ENCODE measurements around the gene GPHB5. TPM values are rescaled to one million over a fixed set of nuclear protein-coding genes. Genes with fewer than 3 reads are reported as not detected.
"Not testable (repeated sequence)": the region's sequence is repeated elsewhere in the genome, so short reads cannot be mapped to it uniquely, and the experiment has no call there.

Gene GPHB5
- total RNA-seq, 1 donor: not detected

DNA sequence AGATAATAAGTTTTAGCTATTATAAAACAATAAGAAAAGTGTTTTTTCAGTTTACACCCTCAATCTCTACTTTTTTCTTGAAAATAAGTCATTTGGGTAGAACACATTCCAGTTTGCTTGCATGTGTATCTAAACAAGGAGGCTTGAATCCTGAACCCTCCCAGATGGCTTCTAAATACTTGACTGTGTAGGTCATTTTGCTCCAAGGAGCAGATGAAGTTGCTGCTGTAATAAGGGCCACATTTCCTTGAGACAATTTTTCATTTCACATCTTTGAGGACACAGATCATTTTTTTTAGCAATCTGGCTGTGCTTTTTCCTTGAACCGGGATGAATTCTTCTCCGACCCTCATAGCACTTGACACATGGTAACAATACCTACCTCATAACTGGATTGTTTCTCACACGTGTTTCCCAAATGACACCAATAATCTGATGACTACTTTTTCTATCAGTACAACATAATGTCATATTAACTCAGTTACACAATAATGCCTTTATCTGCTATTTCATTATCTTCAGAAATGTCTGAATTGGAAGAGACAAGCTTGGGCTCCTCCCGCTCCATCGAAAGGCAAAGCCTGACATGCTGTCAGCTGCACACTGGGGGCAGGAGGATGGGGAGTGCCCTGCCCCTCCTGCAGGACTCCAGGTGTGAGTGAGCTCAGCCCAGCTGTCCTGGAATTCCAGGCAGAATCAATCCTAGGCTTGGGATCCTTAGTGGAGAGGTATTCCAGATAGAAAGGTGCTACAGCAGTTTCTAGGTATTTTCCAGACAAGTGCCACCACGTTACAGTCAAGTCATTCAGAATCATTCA lies 30.9 kb downstream of the GPHB5 start:
- Histone ChIP-seq H3K27me3 (ENCODE audit: insufficient read depth, low read length) (no peaks in the 10 kb centered on the region), H3K4me3 (ENCODE audit: insufficient read depth, low read length) (no peak overlapping the region), H3K27ac (ENCODE audit: low read depth, low read length) (no peak overlapping the region), H2AFZ (ENCODE audit: low read length) (no peak overlapping the region), H3K9me3 (ENCODE audit: low read depth, low read length) (no peaks in the 10 kb centered on the region), H3K4me1 (ENCODE audit: insufficient read depth, low read length) (no peaks in the 10 kb centered on the region), H3K4me2 (ENCODE audit: insufficient read depth, low read length) (no peak overlapping the region), H3K79me2 (ENCODE audit: insufficient read depth, low read length) (no peaks in the 10 kb centered on the region), H4K20me1 (ENCODE audit: insufficient read depth, low read length) (no peaks in the 10 kb centered on the region), H3K36me3 (ENCODE audit: insufficient read depth, low read length) (no peaks in the 10 kb centered on the region)
- TF ChIP-seq, protein P1, sequence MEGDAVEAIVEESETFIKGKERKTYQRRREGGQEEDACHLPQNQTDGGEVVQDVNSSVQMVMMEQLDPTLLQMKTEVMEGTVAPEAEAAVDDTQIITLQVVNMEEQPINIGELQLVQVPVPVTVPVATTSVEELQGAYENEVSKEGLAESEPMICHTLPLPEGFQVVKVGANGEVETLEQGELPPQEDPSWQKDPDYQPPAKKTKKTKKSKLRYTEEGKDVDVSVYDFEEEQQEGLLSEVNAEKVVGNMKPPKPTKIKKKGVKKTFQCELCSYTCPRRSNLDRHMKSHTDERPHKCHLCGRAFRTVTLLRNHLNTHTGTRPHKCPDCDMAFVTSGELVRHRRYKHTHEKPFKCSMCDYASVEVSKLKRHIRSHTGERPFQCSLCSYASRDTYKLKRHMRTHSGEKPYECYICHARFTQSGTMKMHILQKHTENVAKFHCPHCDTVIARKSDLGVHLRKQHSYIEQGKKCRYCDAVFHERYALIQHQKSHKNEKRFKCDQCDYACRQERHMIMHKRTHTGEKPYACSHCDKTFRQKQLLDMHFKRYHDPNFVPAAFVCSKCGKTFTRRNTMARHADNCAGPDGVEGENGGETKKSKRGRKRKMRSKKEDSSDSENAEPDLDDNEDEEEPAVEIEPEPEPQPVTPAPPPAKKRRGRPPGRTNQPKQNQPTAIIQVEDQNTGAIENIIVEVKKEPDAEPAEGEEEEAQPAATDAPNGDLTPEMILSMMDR (IDR thresholded peaks at IDR 0.05; ENCODE audit: extremely low read depth, low read depth, low read length): no peak
- no peak for DNase-seq (ENCODE audit: insufficient read length, low spot score, missing footprints)

DNA sequence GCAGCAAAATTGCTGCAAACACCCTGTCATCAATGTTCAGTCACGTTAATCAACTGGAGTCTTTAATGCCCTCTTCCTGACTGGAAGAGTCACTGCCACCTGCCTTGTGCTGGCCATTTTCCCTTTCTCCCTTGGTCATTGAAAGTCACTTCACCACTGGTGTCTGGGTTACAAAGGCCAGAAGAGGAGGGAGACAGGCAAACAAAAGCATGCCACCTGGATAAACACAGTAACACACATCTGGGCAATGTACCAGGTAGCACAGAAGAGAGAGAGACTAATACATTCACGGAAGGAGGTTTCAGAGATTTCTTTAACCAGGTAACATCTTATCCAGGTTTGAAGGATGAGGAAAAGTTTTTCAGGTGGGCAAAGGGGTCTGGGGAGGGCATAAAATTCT lies 32.7 kb downstream of the GPHB5 start:
- no peak overlapping the region for H2AFZ ChIP-seq (ENCODE audit: low read length)
- TF ChIP-seq, protein P1 (IDR thresholded peaks at IDR 0.05; ENCODE audit: extremely low read depth, low read depth, low read length): no peak
- no peaks in the 10 kb centered on the region for H3K4me1 ChIP-seq (ENCODE audit: insufficient read depth, low read length)
- no peak overlapping the region for H3K4me3 ChIP-seq (ENCODE audit: insufficient read depth, low read length)
- no peaks in the 10 kb centered on the region for H3K79me2 ChIP-seq (ENCODE audit: insufficient read depth, low read length)
- no peak overlapping the region for H3K4me2 ChIP-seq (ENCODE audit: insufficient read depth, low read length)
- H3K9me3 ChIP-seq (ENCODE audit: low read depth, low read length): no peaks in the 10 kb centered on the region
- no peaks in the 10 kb centered on the region for H3K27me3 ChIP-seq (ENCODE audit: insufficient read depth, low read length)
- no peaks in the 10 kb centered on the region for H4K20me1 ChIP-seq (ENCODE audit: insufficient read depth, low read length)
- no peak for DNase-seq (ENCODE audit: insufficient read length, low spot score, missing footprints)
- no peak overlapping the region for H3K27ac ChIP-seq (ENCODE audit: low read depth, low read length)
- no peaks in the 10 kb centered on the region for H3K36me3 ChIP-seq (ENCODE audit: insufficient read depth, low read length)

DNA sequence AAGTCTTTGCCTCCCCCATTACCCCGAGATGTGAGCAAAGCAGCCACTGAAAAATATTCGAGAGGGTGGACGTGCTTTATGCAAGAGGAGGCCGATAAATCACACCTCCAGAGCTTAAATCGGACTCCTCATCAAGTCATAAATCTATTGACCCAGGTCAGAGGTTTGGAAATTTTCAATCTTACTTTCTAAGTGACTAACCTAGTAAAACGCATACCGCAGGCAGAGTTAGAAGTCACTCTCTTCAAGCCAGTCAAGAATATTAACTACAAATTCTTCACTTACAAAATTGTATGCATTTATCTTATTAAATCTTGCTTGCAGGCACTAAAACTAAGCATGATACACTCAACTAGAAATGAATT lies 34.9 kb downstream of the GPHB5 start:
- Histone ChIP-seq H3K27ac (ENCODE audit: low read depth, low read length) (no peak overlapping the region), H3K4me2 (ENCODE audit: insufficient read depth, low read length) (no peak overlapping the region), H4K20me1 (ENCODE audit: insufficient read depth, low read length) (no peaks in the 10 kb centered on the region), H3K27me3 (ENCODE audit: insufficient read depth, low read length) (no peaks in the 10 kb centered on the region), H2AFZ (ENCODE audit: low read length) (no peak overlapping the region), H3K9me3 (ENCODE audit: low read depth, low read length) (no peaks in the 10 kb centered on the region), H3K79me2 (ENCODE audit: insufficient read depth, low read length) (no peaks in the 10 kb centered on the region), H3K4me1 (ENCODE audit: insufficient read depth, low read length) (no peaks in the 10 kb centered on the region), H3K36me3 (ENCODE audit: insufficient read depth, low read length) (no peaks in the 10 kb centered on the region), H3K4me3 (ENCODE audit: insufficient read depth, low read length) (no peak overlapping the region)
- TF ChIP-seq, protein P1 (IDR thresholded peaks at IDR 0.05; ENCODE audit: extremely low read depth, low read depth, low read length): no peak
- DNase-seq (ENCODE audit: insufficient read length, low spot score, missing footprints): no peak

DNA sequence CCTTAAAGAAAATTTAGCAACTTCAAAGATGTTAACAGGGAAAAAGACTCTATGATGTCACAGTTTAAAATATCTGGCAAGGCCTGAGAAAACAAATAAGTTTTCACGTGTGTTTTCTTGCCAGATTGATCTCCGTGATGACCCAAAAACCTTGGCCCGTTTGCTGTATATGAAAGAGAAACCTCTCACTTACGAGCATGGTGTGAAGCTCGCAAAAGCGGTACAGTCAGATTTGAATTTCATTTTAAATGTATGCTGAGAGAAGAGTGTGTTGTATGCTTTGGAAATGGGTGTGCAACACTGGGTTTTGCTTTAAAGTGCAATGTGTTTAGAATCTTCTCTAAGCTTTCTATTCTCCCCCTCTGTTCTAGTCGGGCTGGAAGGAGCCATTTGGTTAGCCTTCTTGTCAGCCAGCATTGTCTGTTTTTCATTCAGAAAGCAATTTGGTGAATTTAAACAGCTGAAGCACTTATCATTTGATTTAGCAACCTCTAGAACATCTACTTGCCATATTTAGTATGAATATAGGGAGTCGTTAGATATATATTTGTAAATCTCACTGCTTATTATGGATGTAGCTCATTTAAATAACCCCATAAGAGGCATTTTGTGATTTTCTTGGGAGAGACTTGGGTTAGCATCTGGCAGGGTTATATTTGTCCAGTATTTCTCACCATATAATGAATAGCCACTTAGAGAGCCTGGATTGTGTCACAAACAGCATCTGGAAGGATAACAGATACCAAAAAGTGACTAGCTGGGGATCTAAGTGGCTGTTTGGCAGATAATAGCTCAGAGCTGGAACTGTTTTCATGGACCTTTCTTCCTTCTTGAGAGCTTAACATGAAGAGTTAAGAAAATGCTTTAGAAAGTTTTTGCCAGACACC lies 35.5 kb downstream of the GPHB5 start:
- Histone ChIP-seq H3K4me1 (ENCODE audit: insufficient read depth, low read length) (no peaks in the 10 kb centered on the region), H3K36me3 (ENCODE audit: insufficient read depth, low read length) (no peaks in the 10 kb centered on the region), H3K9me3 (ENCODE audit: low read depth, low read length) (no peaks in the 10 kb centered on the region), H3K4me3 (ENCODE audit: insufficient read depth, low read length) (no peak overlapping the region), H4K20me1 (ENCODE audit: insufficient read depth, low read length) (no peaks in the 10 kb centered on the region), H3K4me2 (ENCODE audit: insufficient read depth, low read length) (no peak overlapping the region), H3K27ac (ENCODE audit: low read depth, low read length) (no peak overlapping the region), H3K79me2 (ENCODE audit: insufficient read depth, low read length) (no peaks in the 10 kb centered on the region), H3K27me3 (ENCODE audit: insufficient read depth, low read length) (no peaks in the 10 kb centered on the region), H2AFZ (ENCODE audit: low read length) (no peak overlapping the region)
- TF ChIP-seq, protein P1 (IDR thresholded peaks at IDR 0.05; ENCODE audit: extremely low read depth, low read depth, low read length): no peak
- DNase-seq (ENCODE audit: insufficient read length, low spot score, missing footprints): no peak

DNA sequence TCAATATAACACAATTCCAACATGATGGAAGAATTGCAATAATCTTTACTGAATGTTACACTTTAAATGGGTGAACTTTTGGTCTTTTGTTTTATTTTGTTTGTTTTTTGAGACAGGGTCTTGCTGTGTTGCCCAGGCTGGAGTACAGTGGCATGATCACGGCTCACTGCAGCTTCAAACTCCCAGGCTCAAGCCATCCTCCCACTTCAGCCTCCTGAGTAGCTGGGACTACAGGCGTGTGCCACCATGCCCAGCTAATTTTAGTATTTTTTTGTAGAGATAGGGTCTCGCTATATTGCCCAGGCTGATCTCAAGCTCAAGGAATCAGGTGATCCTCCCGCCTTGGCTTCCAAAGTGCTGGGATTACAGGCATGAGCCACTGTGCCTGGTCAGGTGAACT lies 38.8 kb downstream of the GPHB5 start:
- H3K9me3 ChIP-seq (ENCODE audit: low read depth, low read length); DNase-seq (ENCODE audit: insufficient read length, low spot score, missing footprints); H3K36me3 ChIP-seq (ENCODE audit: insufficient read depth, low read length); H4K20me1 ChIP-seq (ENCODE audit: insufficient read depth, low read length); H3K79me2 ChIP-seq (ENCODE audit: insufficient read depth, low read length); H3K27me3 ChIP-seq (ENCODE audit: insufficient read depth, low read length); H3K4me1 ChIP-seq (ENCODE audit: insufficient read depth, low read length); H3K4me3 ChIP-seq (ENCODE audit: insufficient read depth, low read length); H3K27ac ChIP-seq (ENCODE audit: low read depth, low read length); H2AFZ ChIP-seq (ENCODE audit: low read length); H3K4me2 ChIP-seq (ENCODE audit: insufficient read depth, low read length): not testable (repeated sequence)
